HCT116 (cell line): ENCODE data around the gene SORT1. TPM values are rescaled to one million over a fixed set of nuclear protein-coding genes. Genes with fewer than 3 reads are reported as not detected.

Experiments
- ATAC-seq: fragments of 200-7000 bp; cut with Tn5 transposase; 2 replicates; pipeline ENCODE4 v1.9.1; 2020; ENCODE audit warnings: mild to moderate bottlenecking, moderate library complexity
- BruUV-seq: library from RNA; stranded (reverse); fragments of 400-500 nt; replicated peaks from 2 replicates; lab custom pipeline; 2021; lab: Mats Ljungman, UMichigan
- CTCF ChIA-PET: fragments of 300-600 bp; sonication (Branson Sonifier 250); formaldehyde crosslinking; loops from one replicate; lab custom pipeline; 2021; ENCODE audit warnings: antibody characterized with exemption; lab: Charles Lee
- POLR2A ChIA-PET: fragments of 300-600, 350-600 bp; sonication (Branson Sonifier 250); formaldehyde crosslinking; loops from one replicate; lab custom pipeline; 2021; ENCODE audit warnings: antibody characterized with exemption; lab: Charles Lee
- RAD21 ChIA-PET, 2 experiments: fragments of 300-600 bp; sonication (Branson Sonifier 250); formaldehyde crosslinking; loops; one replicate each; lab custom pipeline; 2023; ENCODE audit warnings: low total read pairs in 2 of 2; ENCODE audit not compliant: uncharacterized antibody in 2 of 2, unreplicated experiment in 2 of 2, low non-redundant PET in 1 of 2; lab: Charles Lee
- DNase-seq: peaks from one replicate; pipeline ENCODE4 v3.0.0-alpha.2; 2010; ENCODE audit warnings: low read depth, low spot score
- H2AFZ ChIP-seq: fragments of 200-600 bp; shearing (Covaris generic), sonication (generic); 2 replicates; pipeline ENCODE4 v1.6.1; 2017; ENCODE audit warnings: low read depth, mixed run types, mixed read lengths, antibody characterized with exemption, low read length; ENCODE audit not compliant: poor library complexity, severe bottlenecking
- H3K27ac ChIP-seq: 2 replicates; pipeline ENCODE4 v1.5.1; 2012; ENCODE audit warnings: low read depth, low read length
- H3K27me3 ChIP-seq: fragments of 200-600 bp; sonication (generic); 2 replicates; pipeline ENCODE4 v1.6.1; 2016; ENCODE audit warnings: mixed run types, low read length, mixed read lengths; ENCODE audit not compliant: insufficient read depth
- H3K36me3 ChIP-seq, 2 experiments: fragments of 200-500 bp in 1 of 2; fragments of 200-600 bp in 1 of 2; sonication (Bioruptor generic) in 1 of 2; sonication (generic) in 1 of 2; 2 replicates each; pipeline versions ENCODE4 v1.5.1 to v1.6.1; 2014 to 2016; ENCODE audit warnings: low read length in 2 of 2, inconsistent platforms in 1 of 2, mixed read lengths in 1 of 2, mixed run types in 1 of 2; ENCODE audit not compliant: insufficient read depth in 2 of 2, control insufficient read depth in 1 of 2
- H3K4me1 ChIP-seq, 2 experiments: fragments of 200-600 bp in 1 of 2; sonication (generic) in 1 of 2; 2 replicates each; pipeline versions ENCODE4 v1.5.1 to v1.6.1; 2012 to 2017; ENCODE audit warnings: low read length in 2 of 2, inconsistent platforms in 1 of 2, mild to moderate bottlenecking in 1 of 2, mixed read lengths in 1 of 2, mixed run types in 1 of 2, moderate library complexity in 1 of 2; ENCODE audit not compliant: insufficient read depth in 2 of 2, control insufficient read depth in 1 of 2
- H3K4me2 ChIP-seq: fragments of 200-600 bp; sonication (generic); 2 replicates; pipeline ENCODE4 v1.6.1; 2017; ENCODE audit warnings: mixed run types, low read length, mixed read lengths
- H3K4me3 ChIP-seq, 2 experiments: fragments of 200-600 bp in 1 of 2; sonication (generic) in 1 of 2; replicated peaks in 1 of 2; 2 replicates each; pipeline ENCODE4 v1.5.1; 2011 to 2016; ENCODE audit warnings: low read length in 2 of 2, control low read depth in 1 of 2, low read depth in 1 of 2, mild to moderate bottlenecking in 1 of 2, mixed read lengths in 1 of 2, mixed run types in 1 of 2
- H3K79me2 ChIP-seq: fragments of 200-600 bp; sonication (generic); 2 replicates; pipeline ENCODE4 v1.6.1; 2017; ENCODE audit warnings: mild to moderate bottlenecking, mixed run types, low read length, moderate library complexity, mixed read lengths; ENCODE audit not compliant: insufficient read depth
- H3K9ac ChIP-seq: fragments of 200-600 bp; sonication (generic); 2 replicates; pipeline ENCODE4 v1.6.1; 2016; ENCODE audit warnings: low read length, mixed read lengths
- H3K9me2 ChIP-seq: fragments of 200-600 bp; sonication (generic), shearing (Covaris generic); 2 replicates; pipeline ENCODE4 v1.6.1; 2017; ENCODE audit warnings: mixed run types, mild to moderate bottlenecking, moderate library complexity; ENCODE audit not compliant: insufficient read depth
- H3K9me3 ChIP-seq, 2 experiments: fragments of 200-500 bp in 1 of 2; fragments of 200-600 bp in 1 of 2; sonication (Bioruptor generic) in 1 of 2; sonication (generic) in 1 of 2; 2 replicates each; pipeline ENCODE4 v1.6.1; 2014 to 2017; ENCODE audit warnings: low read length in 2 of 2, mixed read lengths in 2 of 2, inconsistent platforms in 1 of 2, low read depth in 1 of 2, mild to moderate bottlenecking in 1 of 2, mixed run types in 1 of 2, moderate library complexity in 1 of 2; ENCODE audit not compliant: control insufficient read depth in 1 of 2, insufficient read depth in 1 of 2
- H4K20me1 ChIP-seq: fragments of 200-600 bp; sonication (generic), shearing (Covaris generic); 2 replicates; pipeline ENCODE4 v1.6.1; 2017; ENCODE audit warnings: mixed run types, mild to moderate bottlenecking, moderate library complexity; ENCODE audit not compliant: insufficient read depth
- ATF3 ChIP-seq: IDR thresholded peaks from 2 replicates; pipeline ENCODE4 v1.6.1; 2012
- CBX3 ChIP-seq: IDR thresholded peaks from 2 replicates; pipeline ENCODE4 v1.6.1; 2012; ENCODE audit warnings: low read depth
- CEBPB ChIP-seq: IDR thresholded peaks from 2 replicates; pipeline ENCODE4 v1.6.1; 2012; ENCODE audit warnings: low read depth
- EZH2phosphoT487 ChIP-seq: fragments of 200-600 bp; IDR thresholded peaks from 2 replicates; pipeline ENCODE4 v1.6.1; 2018; ENCODE audit warnings: antibody characterized with exemption, borderline replicate concordance
- JUND ChIP-seq: IDR thresholded peaks from 2 replicates; pipeline ENCODE4 v1.6.1; 2012
- MAX ChIP-seq: IDR thresholded peaks from 2 replicates; pipeline ENCODE4 v1.6.1; 2012
- POLR2A ChIP-seq: IDR thresholded peaks from 2 replicates; pipeline ENCODE4 v1.7.0; 2011; ENCODE audit warnings: borderline replicate concordance; ENCODE audit not compliant: insufficient read depth, insufficient read length; ENCODE audit errors: extremely low read depth
- POLR2AphosphoS5 ChIP-seq: IDR thresholded peaks from 2 replicates; pipeline ENCODE4 v1.6.1; 2011; ENCODE audit warnings: mild to moderate bottlenecking, low read depth, low read length, moderate library complexity
- RAD21 ChIP-seq: IDR thresholded peaks from 2 replicates; pipeline ENCODE4 v1.6.1; 2012; ENCODE audit warnings: low read depth, mild to moderate bottlenecking
- SRF ChIP-seq: IDR thresholded peaks from 2 replicates; pipeline ENCODE4 v1.6.1; 2012; ENCODE audit warnings: low read depth
- intact Hi-C: fragments of 100-400 bp; cut with micrococcal nuclease; formaldehyde crosslinking; loops from 2 replicates; pipeline ENCODE4 v1.10.0; 2022
- total RNA-seq: library from RNA; stranded (reverse); gene quantifications from one replicate; pipeline ENCODE4 v1.2.1, GENCODE V29; 2021; ENCODE audit not compliant: unreplicated experiment

Gene SORT1
- total RNA-seq, 1 experiment from 2014 or later = 20.2 TPM

DNA sequence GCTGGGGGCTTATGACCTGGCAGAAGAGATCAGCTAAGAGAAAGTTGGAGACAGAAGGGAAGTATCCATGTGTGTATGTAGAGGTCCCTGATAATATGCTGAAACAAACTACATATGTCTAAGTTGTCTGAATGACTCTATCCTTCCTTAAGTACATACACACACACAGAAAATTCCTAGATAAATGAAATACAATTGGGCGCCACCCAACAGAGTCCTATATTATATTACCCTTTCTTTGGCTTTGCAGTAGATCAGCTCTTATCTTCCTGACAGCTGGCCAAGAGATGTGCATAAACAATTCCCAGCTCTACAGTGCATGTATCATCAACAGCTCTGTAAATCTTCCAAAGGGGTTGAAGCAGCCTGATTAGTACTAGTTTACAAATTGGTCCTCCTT is 40.1 kb downstream of the SORT1 start (continued):
- TF ChIP-seq RAD21 (no peak), POLR2A (no peak)

- RAD21 ChIA-PET = no interaction called here
- Histone ChIP-seq H4K20me1 (no peaks in the 10 kb centered on the region), H3K4me3 (no peak overlapping the region), H3K4me1 (peaks cover 0 to 7% of the 10 kb centered on the region in 2 experiments; a peak in 3 of 4 replicates), H3K36me3 (no peaks in the 10 kb centered on the region), H3K27ac (no peak overlapping the region), H3K9me2 (no peaks in the 10 kb centered on the region), H3K27me3 (no peaks in the 10 kb centered on the region), H3K9ac (no peak overlapping the region), H3K9me3 (no peaks in the 10 kb centered on the region), H2AFZ (no peak overlapping the region), H3K4me2 (no peak overlapping the region), H3K79me2 (no peaks in the 10 kb centered on the region)
- BruUV-seq = no TSS peak
- CTCF ChIA-PET = no interaction called here
- no peak for TF ChIP-seq EZH2phosphoT487
- no peak for ATAC-seq
- POLR2A ChIA-PET = no interaction called here
- DNase-seq = no peak
- intact Hi-C loops = no loop called here
Observed at GRCh38 chr1:109356915-109357314, 40.8 kb downstream of the SORT1 start.

DNA sequence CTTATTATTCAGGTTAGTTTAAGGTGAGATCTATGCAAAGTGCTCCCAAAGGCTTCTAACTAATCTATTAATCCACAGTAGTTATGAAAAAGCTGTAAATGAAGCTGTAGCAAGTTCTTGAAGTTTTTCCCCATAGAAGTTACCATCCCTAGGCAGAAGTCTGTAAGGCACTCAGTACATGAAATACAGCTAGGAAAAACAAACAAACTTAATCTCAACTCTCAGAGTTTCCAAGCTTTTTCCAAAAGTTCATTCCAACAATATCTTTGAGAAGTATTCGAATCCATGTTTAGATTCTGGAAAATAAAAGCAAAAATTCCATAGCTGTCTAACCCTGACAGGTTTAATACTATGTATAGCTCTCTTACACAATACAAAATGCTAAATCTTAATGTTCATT is 41.2 kb downstream of the SORT1 start:
- peaks cover 0 to 3% of the 10 kb centered on the region in 2 experiments; a peak in 1 of 4 replicates for H3K4me1 ChIP-seq
- no peak overlapping the region for H3K4me2 ChIP-seq
- no peaks in the 10 kb centered on the region for H4K20me1 ChIP-seq
- H3K9me2 ChIP-seq = no peaks in the 10 kb centered on the region
- H3K36me3 ChIP-seq = no peaks in the 10 kb centered on the region
- no peak overlapping the region for H3K9ac ChIP-seq
- no peaks in the 10 kb centered on the region for H3K9me3 ChIP-seq
- POLR2A ChIA-PET = no interaction called here
- ATAC-seq (no peak), DNase-seq (no peak)
- CTCF ChIA-PET = no interaction called here
- H2AFZ ChIP-seq = no peak overlapping the region
- H3K27ac ChIP-seq = no peak overlapping the region
- RAD21 ChIA-PET = no interaction called here
- H3K79me2 ChIP-seq = no peaks in the 10 kb centered on the region
- no TSS peak for BruUV-seq
- TF ChIP-seq ATF3 (no peak), CBX3 (no peak), JUND (no peak), MAX (no peak), SRF (no peak), POLR2A (no peak), CEBPB (no peak), POLR2AphosphoS5 (no peak)
- H3K27me3 ChIP-seq = no peaks in the 10 kb centered on the region
- intact Hi-C loops = no loop called here
- no peak overlapping the region for H3K4me3 ChIP-seq
